IMR-90 (cell line): ENCODE results near the gene H1-8. TPM values are rescaled to one million over a fixed set of nuclear protein-coding genes. Genes with fewer than 3 reads are reported as not detected.

Experiments
- ATAC-seq: fragments of 200-7000 bp; cut with Tn5 transposase; 2 replicates; pipeline ENCODE4 v1.9.1; 2020; ENCODE audit warnings: low read depth, mild to moderate bottlenecking, moderate library complexity
- BruUV-seq: library from RNA; stranded (reverse); fragments of 400-500 nt; replicated peaks from 2 replicates; lab custom pipeline; 2021; lab: Mats Ljungman, UMichigan
- CTCF ChIA-PET: fragments of 300-600 bp; formaldehyde crosslinking; extraction: SDS; loops from one replicate; lab custom pipeline; 2021; ENCODE audit warnings: antibody characterized with exemption; lab: Yijun Ruan, JAX
- POLR2A ChIA-PET: fragments of 300-600 bp; sonication (Branson Sonifier 250); formaldehyde crosslinking; loops from one replicate; lab custom pipeline; 2022; ENCODE audit warnings: antibody characterized with exemption; ENCODE audit not compliant: unreplicated experiment; lab: Charles Lee
- DNase-seq: peaks from one replicate; pipeline ENCODE4 v3.0.0; 2013
- H2AFZ ChIP-seq: replicated peaks from 2 replicates; pipeline ENCODE3; 2013; ENCODE audit warnings: low read length, mild to moderate bottlenecking; ENCODE audit not compliant: poor library complexity
- H2AK5ac ChIP-seq: 2 replicates; pipeline ENCODE4 v1.6.1; 2013; ENCODE audit warnings: low read depth, low read length, inconsistent platforms
- H2AK9ac ChIP-seq: replicated peaks from 2 replicates; pipeline ENCODE3; 2013; ENCODE audit warnings: mild to moderate bottlenecking, low read depth, low read length, moderate library complexity; ENCODE audit not compliant: poor library complexity
- H2BK120ac ChIP-seq: 2 replicates; pipeline ENCODE4 v1.6.1; 2013; ENCODE audit warnings: low read depth, low read length, inconsistent platforms
- H2BK15ac ChIP-seq: 3 replicates; pipeline ENCODE4 v1.6.1; 2013; ENCODE audit warnings: low read depth, low read length, inconsistent platforms
- H2BK20ac ChIP-seq: 2 replicates; pipeline ENCODE4 v1.6.1; 2013; ENCODE audit warnings: low read depth, mild to moderate bottlenecking, inconsistent platforms, low read length, moderate library complexity
- H2BK5ac ChIP-seq: 2 replicates; pipeline ENCODE4 v1.6.1; 2013; ENCODE audit warnings: mild to moderate bottlenecking, low read depth, low read length, inconsistent platforms; ENCODE audit not compliant: poor library complexity, severe bottlenecking
- H3K14ac ChIP-seq: replicated peaks from 2 replicates; pipeline ENCODE4 v1.6.1; 2013; ENCODE audit warnings: low read depth, low read length, inconsistent platforms
- H3K18ac ChIP-seq: 2 replicates; pipeline ENCODE4 v1.6.1; 2013; ENCODE audit warnings: low read depth, low read length, control low read depth
- H3K23ac ChIP-seq: 2 replicates; pipeline ENCODE4 v1.6.1; 2013; ENCODE audit warnings: low read depth, low read length, inconsistent platforms
- H3K27ac ChIP-seq: 2 replicates; pipeline ENCODE4 v1.5.1; 2013; ENCODE audit warnings: mild to moderate bottlenecking, control low read depth, low read length; ENCODE audit not compliant: insufficient read depth
- H3K27me3 ChIP-seq: 2 replicates; pipeline ENCODE4 v1.6.1; 2013; ENCODE audit warnings: low read length; ENCODE audit not compliant: control insufficient read depth, insufficient read depth
- H3K36me3 ChIP-seq: 2 replicates; pipeline ENCODE4 v1.6.1; 2013; ENCODE audit warnings: low read length, mixed read lengths; ENCODE audit not compliant: control insufficient read depth, insufficient read depth
- H3K4ac ChIP-seq: 2 replicates; pipeline ENCODE4 v1.6.1; 2013; ENCODE audit warnings: low read depth, low read length, inconsistent platforms
- H3K4me1 ChIP-seq: 2 replicates; pipeline ENCODE4 v1.6.1; 2013; ENCODE audit warnings: low read length, mixed read lengths; ENCODE audit not compliant: control insufficient read depth, insufficient read depth
- H3K4me2 ChIP-seq: 2 replicates; pipeline ENCODE4 v1.6.1; 2013; ENCODE audit warnings: low read depth, mild to moderate bottlenecking, control low read depth, low read length, moderate library complexity
- H3K4me3 ChIP-seq: 2 replicates; pipeline ENCODE4 v1.5.1; 2013; ENCODE audit warnings: low read depth, mild to moderate bottlenecking, control low read depth, low read length, moderate library complexity; ENCODE audit not compliant: insufficient read depth
- H3K56ac ChIP-seq: 2 replicates; pipeline ENCODE4 v1.6.1; 2013; ENCODE audit warnings: low read length, inconsistent platforms; ENCODE audit not compliant: insufficient read depth; ENCODE audit errors: extremely low read depth
- H3K79me1 ChIP-seq, 2 experiments: 2 replicates each; pipeline ENCODE4 v1.6.1; 2013; ENCODE audit warnings: low read length in 2 of 2, inconsistent platforms in 1 of 2, low read depth in 1 of 2
- H3K9ac ChIP-seq: 2 replicates; pipeline ENCODE4 v1.6.1; 2013; ENCODE audit warnings: low read depth, low read length, control low read depth
- H3K9me1 ChIP-seq: 2 replicates; pipeline ENCODE4 v1.6.1; 2013; ENCODE audit warnings: low read length, inconsistent platforms; ENCODE audit not compliant: insufficient read depth
- H3K9me3 ChIP-seq: 2 replicates; pipeline ENCODE4 v1.6.1; 2013; ENCODE audit warnings: low read length; ENCODE audit not compliant: control insufficient read depth, insufficient read depth
- H4K20me1 ChIP-seq: 2 replicates; pipeline ENCODE4 v1.6.1; 2013; ENCODE audit warnings: low read length, inconsistent platforms; ENCODE audit not compliant: insufficient read depth
- H4K5ac ChIP-seq: 2 replicates; pipeline ENCODE4 v1.6.1; 2013; ENCODE audit warnings: mild to moderate bottlenecking, low read depth, low read length, control low read depth
- H4K8ac ChIP-seq, 2 experiments: 2 replicates each; pipeline ENCODE4 v1.6.1; 2013; ENCODE audit warnings: low read depth in 2 of 2, low read length in 2 of 2, control low read depth in 1 of 2, inconsistent platforms in 1 of 2
- H4K91ac ChIP-seq: 2 replicates; pipeline ENCODE4 v1.6.1; 2013; ENCODE audit warnings: low read depth, low read length, inconsistent platforms; ENCODE audit not compliant: insufficient read depth
- BHLHE40 ChIP-seq: fragments of 150-350 bp; IDR thresholded peaks from 2 replicates; pipeline ENCODE4 v1.6.1; 2016; ENCODE audit warnings: mild to moderate bottlenecking, low read depth, low read length
- FOS ChIP-seq: fragments of 150-350 bp; IDR thresholded peaks from 2 replicates; pipeline ENCODE4 v1.6.1; 2016; ENCODE audit warnings: low read depth, low read length
- MXI1 ChIP-seq: IDR thresholded peaks from 2 replicates; pipeline ENCODE4 v1.6.1; 2012; ENCODE audit warnings: low read depth, mild to moderate bottlenecking, low read length, moderate library complexity, borderline replicate concordance
- NFE2L2 ChIP-seq: fragments of 150-350 bp; IDR thresholded peaks from 2 replicates; pipeline ENCODE4 v1.6.1; 2016; ENCODE audit warnings: low read depth, mild to moderate bottlenecking, low read length
- POLR2A ChIP-seq: IDR thresholded peaks from 2 replicates; pipeline ENCODE4 v1.6.1; 2012; ENCODE audit warnings: mild to moderate bottlenecking, low read depth, low read length
- RFX5 ChIP-seq: IDR thresholded peaks from 2 replicates; pipeline ENCODE4 v1.8.0; 2012; ENCODE audit warnings: low read depth, mild to moderate bottlenecking, low read length, moderate library complexity
- WGBS, 2 experiments: methylation state at CpG; one replicate each; pipeline versions ENCODE4 v1.1.5 to v1.1.7; 2013; ENCODE audit warnings: missing lambda C conversion rate in 2 of 2; ENCODE audit not compliant: insufficient read length in 1 of 2; ENCODE audit errors: extremely low coverage in 2 of 2; 5-methylcytosine and 5-hydroxymethylcytosine counted together
- dilution Hi-C: fragments of 300-500 bp; cut with HindIII; formaldehyde crosslinking; loops from one replicate; pipeline ENCODE4 v1.14.3; 2018; ENCODE audit warnings: low sequenced_read_pairs; ENCODE audit not compliant: unreplicated experiment
- in situ Hi-C: fragments of 300-500 bp; cut with MboI; formaldehyde crosslinking; loops from 3 replicates; pipeline ENCODE4 v1.14.3; 2019; ENCODE audit warnings: low sequenced_read_pairs, inconsistent platforms, mixed read lengths
- intact Hi-C: fragments of 100-400 bp; cut with micrococcal nuclease; formaldehyde crosslinking; loops from 2 replicates; pipeline ENCODE4 v1.10.0; 2022
- polyA plus RNA-seq, 3 experiments: library from polyadenylated mRNA; depleted of rRNA; stranded (reverse); fragments of >200 nt; gene quantifications; 2 replicates each; pipeline ENCODE4 v1.2.3, GENCODE V29; 2012; ENCODE audit warnings: low replicate concordance in 1 of 3
- total RNA-seq: library from RNA; depleted of rRNA; stranded (reverse); fragments of >200 nt; gene quantifications from 2 replicates; pipeline ENCODE4 v1.2.3, GENCODE V29; 2012
- TF ChIP-seq, protein P1 (sequence below): fragments of 150-350 bp; IDR thresholded peaks from 2 replicates; pipeline ENCODE4 v1.6.1; 2016; ENCODE audit warnings: low read depth, mild to moderate bottlenecking, low read length, moderate library complexity, borderline replicate concordance

Gene H1-8
- total and polyA plus RNA-seq, 2 of the 4 experiments (the other 2 are of a cell fraction), result not detected

DNA sequence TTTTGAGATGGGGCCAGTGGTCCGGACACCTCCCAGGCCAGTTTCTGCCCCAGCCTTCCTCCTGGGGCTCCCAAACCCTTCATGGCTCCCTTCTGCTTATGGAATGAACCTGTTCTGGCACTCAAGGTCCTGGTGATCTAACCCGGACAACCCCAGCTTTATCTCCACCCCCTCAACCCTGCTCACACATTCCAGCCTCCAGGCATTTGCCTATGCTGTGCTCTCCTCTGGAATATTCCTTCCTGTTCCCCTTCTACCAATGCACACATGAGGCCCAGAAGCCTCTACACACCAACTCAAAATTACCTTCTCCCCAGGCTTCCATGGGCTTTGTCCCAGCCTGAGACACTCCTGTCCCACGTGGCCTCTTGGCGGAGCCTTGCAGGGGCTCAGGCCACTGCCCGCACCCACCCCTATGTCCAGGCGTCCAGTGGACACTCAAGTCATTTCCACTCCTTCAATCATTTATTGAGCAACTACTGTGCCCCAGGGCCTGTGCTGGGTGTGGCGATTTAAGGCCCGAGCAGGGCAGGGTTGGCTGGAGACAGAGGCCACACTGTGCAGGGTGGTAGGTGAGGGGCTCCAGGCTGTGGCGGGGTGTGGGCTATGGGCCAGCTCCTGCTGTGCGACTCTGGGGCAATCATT lies 44.7 kb downstream of the H1-8 start (continued):
- TF ChIP-seq, protein P1, sequence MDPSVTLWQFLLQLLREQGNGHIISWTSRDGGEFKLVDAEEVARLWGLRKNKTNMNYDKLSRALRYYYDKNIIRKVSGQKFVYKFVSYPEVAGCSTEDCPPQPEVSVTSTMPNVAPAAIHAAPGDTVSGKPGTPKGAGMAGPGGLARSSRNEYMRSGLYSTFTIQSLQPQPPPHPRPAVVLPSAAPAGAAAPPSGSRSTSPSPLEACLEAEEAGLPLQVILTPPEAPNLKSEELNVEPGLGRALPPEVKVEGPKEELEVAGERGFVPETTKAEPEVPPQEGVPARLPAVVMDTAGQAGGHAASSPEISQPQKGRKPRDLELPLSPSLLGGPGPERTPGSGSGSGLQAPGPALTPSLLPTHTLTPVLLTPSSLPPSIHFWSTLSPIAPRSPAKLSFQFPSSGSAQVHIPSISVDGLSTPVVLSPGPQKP, result no peak
- no peak for TF ChIP-seq FOS
- no peak for TF ChIP-seq MXI1
- no peak for TF ChIP-seq NFE2L2

DNA sequence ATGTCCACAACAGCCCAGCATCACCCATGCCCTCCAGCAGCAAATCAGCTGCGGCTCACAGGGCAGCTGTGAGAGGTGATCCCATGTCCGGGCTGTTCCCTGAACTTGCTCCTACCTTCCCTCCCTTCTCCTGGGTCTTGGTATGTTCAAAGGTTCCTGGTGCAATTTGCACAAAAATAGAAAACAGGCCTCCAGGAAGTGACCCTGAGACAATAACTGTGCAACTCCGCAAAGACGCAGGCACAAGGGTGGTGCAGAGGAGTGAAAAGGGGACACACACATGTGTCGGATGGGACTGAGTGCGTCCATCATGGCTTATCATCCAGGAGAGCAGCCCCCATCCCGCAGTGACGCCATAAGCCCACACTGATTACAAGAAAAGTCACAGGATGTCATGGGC lies 47.2 kb downstream of the H1-8 start:
- no peak overlapping the region for H2BK20ac ChIP-seq
- H3K4me3 ChIP-seq, result no peak overlapping the region
- intact Hi-C loops (no loop called here), dilution Hi-C loops (no loop called here), in situ Hi-C loops (no loop called here)
- no peak overlapping the region for H3K23ac ChIP-seq
- ChIA-PET POLR2A (no interaction called here), CTCF (no interaction called here)
- H2BK5ac ChIP-seq, result no peak overlapping the region
- DNase-seq, result no peak
- H2BK15ac ChIP-seq, result no peak overlapping the region
- H3K56ac ChIP-seq, result no peak overlapping the region
- H2AK9ac ChIP-seq, result no peak overlapping the region
- no peak overlapping the region for H3K14ac ChIP-seq
- H3K9me3 ChIP-seq, result no peaks in the 10 kb centered on the region
- no peak overlapping the region for H4K91ac ChIP-seq
- BruUV-seq, result no TSS peak
- TF ChIP-seq BHLHE40, result no peak
- no peak for TF ChIP-seq POLR2A
- TF ChIP-seq RFX5, result no peak
- TF ChIP-seq FOS, result no peak
- peaks cover 12% of the 10 kb centered on the region for H3K36me3 ChIP-seq
- H2AFZ ChIP-seq, result no peak overlapping the region
- peak overlapping the region; percentile 65; the same call in 1 of the 2 replicates for H2AK5ac ChIP-seq
- H3K4me2 ChIP-seq, result no peak overlapping the region
- H3K4me1 ChIP-seq, result peaks cover 24% of the 10 kb centered on the region
- no peak overlapping the region for H4K8ac ChIP-seq
- WGBS, 2 experiments, result 95% methylated on average over 6 of the region's 8 CpGs; no CpG with 5 or more reads in 1 of the 2 experiments
- H3K27me3 ChIP-seq, result no peaks in the 10 kb centered on the region
- ATAC-seq, result no peak
- no peak overlapping the region for H2BK120ac ChIP-seq
- no peak overlapping the region for H3K27ac ChIP-seq
- H3K9ac ChIP-seq, result no peak overlapping the region
- peaks cover 4% of the 10 kb centered on the region for H4K20me1 ChIP-seq
- no peak overlapping the region for H3K4ac ChIP-seq
- H4K5ac ChIP-seq, result no peak overlapping the region
- no peak overlapping the region for H3K18ac ChIP-seq
- peaks cover 7% of the 10 kb centered on the region; the same call in 1 of the 2 replicates for H3K9me1 ChIP-seq
- peaks cover 9 to 85% of the 10 kb centered on the region in 2 experiments for H3K79me1 ChIP-seq
